ENCODE data around the gene NMT2. TPM values are rescaled to one million over a fixed set of nuclear protein-coding genes. Genes with fewer than 3 reads are reported as not detected.

Gene NMT2
- total and polyA plus RNA-seq, 10 of the 15 experiments (the other 5 are each of a cell fraction or from before 2014, with no cell fraction given): 4.9 to 12.0 (median 9.2) TPM

- BruUV-seq (replicated peaks): no TSS peak
- no peak overlapping the region for H3K4me2 ChIP-seq (ENCODE audit: control insufficient read depth, insufficient read depth)
- H3K27me3 ChIP-seq (replicated peaks in 1 of 2; ENCODE audit: control insufficient read depth in 2 of 2, insufficient read depth in 2 of 2, low read length in 1 of 2): no peaks in the 10 kb centered on the region; a peak in 1 of 4 replicates
- no peak overlapping the region for H3K4me3 ChIP-seq
- ChIA-PET SMC1A (ENCODE audit: uncharacterized antibody, unreplicated experiment) (no interaction called here), POLR2A (no interaction called here), RAD21 (ENCODE audit: unreplicated experiment) (no interaction called here), CTCF (interaction anchor here (1.4 kb wide), 1 partner anchor 37 kb away, joined by 3 read pairs; no protein-coding TSS in a partner anchor)
- no peaks in the 10 kb centered on the region for H3K79me2 ChIP-seq (ENCODE audit: control insufficient read depth, insufficient read depth, low read length)
- no peaks in the 10 kb centered on the region; the same call in 2 of the 3 replicates for H3K9me3 ChIP-seq (replicated peaks; ENCODE audit: control insufficient read depth, insufficient read depth, low read length)
- no peak for FAIRE-seq
- no peaks in the 10 kb centered on the region for H3K4me1 ChIP-seq (ENCODE audit: control insufficient read depth, insufficient read depth, low read length)
- in situ Hi-C loops (cut with MboI): no loop called here
- peak; percentile 21; the same call in 2 of the 3 replicates for ATAC-seq
- TF ChIP-seq NR2F1 (conservative IDR thresholded peaks at IDR 0.05) (no peak), IKZF1 (conservative IDR thresholded peaks at IDR 0.05) (no peak), CREM (IDR thresholded peaks at IDR 0.05; ENCODE audit: low read depth) (no peak), ATF2 (IDR thresholded peaks at IDR 0.05; ENCODE audit: low read length) (no peak), MTA2 (IDR thresholded peaks at IDR 0.05; ENCODE audit: low read depth) (no peak), CHD4 (IDR thresholded peaks at IDR 0.05) (no peak), BCLAF1 (IDR thresholded peaks at IDR 0.05) (no peak), ASH2L (IDR thresholded peaks at IDR 0.05; ENCODE audit: borderline replicate concordance, low read depth) (no peak), ZBTB4 (CRISPR knock-in tag; IDR thresholded peaks at IDR 0.05) (no peak), GABPA (IDR thresholded peaks at IDR 0.05; ENCODE audit: low read depth) (no peak), TCF7 (IDR thresholded peaks at IDR 0.05; ENCODE audit: borderline replicate concordance) (no peak), BCL11A (IDR thresholded peaks at IDR 0.05; ENCODE audit: low read depth, low read length) (no peak), WRNIP1 (IDR thresholded peaks at IDR 0.05; ENCODE audit: borderline replicate concordance, low read depth, low read length) (no peak), MYB (IDR thresholded peaks at IDR 0.05; ENCODE audit: borderline replicate concordance, low read depth, low read length) (no peak)
- no peak overlapping the region for H3K27ac ChIP-seq (ENCODE audit: control insufficient read depth, insufficient read depth)
- intact Hi-C loops (cut with micrococcal nuclease; ENCODE audit: unreplicated experiment): no loop called here
- no peak overlapping the region for H3K9ac ChIP-seq (ENCODE audit: control insufficient read depth, insufficient read depth, low read length)
- H4K20me1 ChIP-seq (ENCODE audit: control insufficient read depth, insufficient read depth): no peaks in the 10 kb centered on the region
- H3K36me3 ChIP-seq (ENCODE audit: control insufficient read depth in 2 of 2, insufficient read depth in 2 of 2, low read length in 1 of 2): no peaks in the 10 kb centered on the region
- 52% methylated on average over 4 of the region's 4 CpGs for WGBS (ENCODE audit: insufficient coverage, insufficient replicate concordance, low lambda C conversion rate, missing lambda C conversion rate)
- no peak for DNase-seq (ENCODE audit: low read depth, low spot score)
- no peak overlapping the region for H2AFZ ChIP-seq (ENCODE audit: control insufficient read depth, low read depth, low read length)
Observed at GRCh38 chr10:15069230-15069629, 99.3 kb downstream of the NMT2 start.

Data from GM12878 (cell line).